HG03095 (cell line): Measurements from ENCODE around the gene TPSAB1.
"Not testable (repeated sequence)": the region's sequence is repeated elsewhere in the genome, so short reads cannot be mapped to it uniquely, and the experiment has no call there.

Source experiments
- ATAC-seq: cut with Tn5 transposase; IDR thresholded peaks from one replicate; pipeline ENCODE4 v1.9.1; 2021; ENCODE audit warnings: moderate library complexity; ENCODE audit not compliant: unreplicated experiment

The TPSAB1 gene

DNA sequence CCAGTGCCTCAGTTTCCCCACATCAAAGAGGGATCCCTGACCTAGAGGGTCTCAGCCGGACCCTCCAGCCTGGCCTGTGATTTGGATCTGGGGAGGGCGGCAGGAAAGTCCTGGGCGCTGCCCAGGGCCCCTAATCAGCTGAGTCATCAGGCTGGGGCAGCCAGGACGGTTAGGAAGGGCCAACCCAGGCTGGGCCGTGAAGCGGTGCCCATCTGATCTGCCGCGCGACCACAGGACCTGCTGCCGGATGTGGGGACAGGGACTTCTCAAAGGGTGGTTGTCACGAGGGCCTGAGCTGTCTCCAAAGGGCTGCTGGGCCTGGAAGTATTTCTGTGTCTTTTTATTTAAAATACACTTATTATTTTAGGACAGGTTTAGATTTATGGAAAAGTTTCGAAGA, 4.4 kb downstream of the TPSAB1 start:
- no peak for ATAC-seq

- ATAC-seq: no peak
These were observed 5.0 kb downstream of the TPSAB1 start for GRCh38 chr16:1245452-1246020.

- not testable (repeated sequence) for ATAC-seq
These were observed 7.5 kb downstream of the TPSAB1 start for GRCh38 chr16:1247903-1248537.

DNA sequence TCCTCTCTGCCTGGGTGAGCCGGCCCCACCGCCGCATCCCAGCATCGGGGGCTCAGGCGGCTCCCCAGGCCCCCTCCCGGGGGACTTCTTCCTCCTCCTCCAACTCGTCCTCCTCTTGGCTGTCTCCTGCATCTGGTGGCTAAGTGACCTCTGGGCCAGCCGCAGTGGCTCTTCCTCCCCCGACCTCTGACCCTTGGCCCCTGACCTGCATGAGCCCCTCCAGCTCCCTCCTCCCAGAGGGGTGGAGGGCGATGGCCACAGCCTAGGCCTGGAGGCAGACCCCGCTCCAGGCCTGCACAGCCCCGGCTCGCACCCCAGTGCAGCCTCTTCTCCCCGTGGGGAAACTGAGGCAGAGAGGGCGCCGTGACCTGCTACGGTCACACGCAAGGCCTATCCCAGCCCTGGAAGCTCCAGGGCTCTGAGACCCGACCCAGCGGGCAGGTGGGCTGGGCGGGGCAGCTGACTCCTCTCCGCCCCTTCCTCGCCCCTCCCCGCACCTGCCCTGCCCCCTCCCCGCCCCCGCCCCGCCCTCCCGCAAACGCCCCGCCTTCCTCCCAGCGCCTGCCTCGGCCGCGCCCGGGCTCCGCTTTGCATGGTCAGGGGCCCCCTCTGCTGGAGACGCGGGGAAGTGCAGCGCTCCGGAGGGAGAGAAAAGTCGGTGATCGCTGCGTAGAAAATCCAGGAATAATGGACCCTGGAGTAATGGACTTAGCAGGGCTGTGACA, 8.7 kb downstream of the TPSAB1 start:
- not testable (repeated sequence) for ATAC-seq

GRCh38 chr16:1253701-1254364, 13.3 kb downstream of the TPSAB1 start:
- not testable (repeated sequence) for ATAC-seq

DNA sequence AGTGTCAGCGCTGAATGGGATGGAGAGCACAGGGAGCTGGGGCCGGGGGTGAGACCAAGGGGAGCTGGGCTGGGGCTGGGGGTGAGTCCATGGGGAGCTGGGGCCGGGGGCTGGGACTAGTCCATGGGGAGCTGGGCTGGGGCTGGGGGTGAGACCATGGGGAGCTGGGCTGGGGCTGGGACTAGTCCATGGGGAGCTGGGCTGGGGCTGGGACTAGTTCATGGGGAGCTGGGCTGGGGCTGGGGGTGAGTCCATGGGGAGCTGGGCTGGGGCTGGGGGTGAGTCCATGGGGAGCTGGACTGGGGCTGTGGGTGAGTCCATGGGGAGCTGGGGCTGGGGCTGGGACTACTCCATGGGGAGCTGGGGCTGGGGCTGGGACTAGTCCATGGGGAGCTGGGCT, 14.3 kb downstream of the TPSAB1 start:
- not testable (repeated sequence) for ATAC-seq

DNA sequence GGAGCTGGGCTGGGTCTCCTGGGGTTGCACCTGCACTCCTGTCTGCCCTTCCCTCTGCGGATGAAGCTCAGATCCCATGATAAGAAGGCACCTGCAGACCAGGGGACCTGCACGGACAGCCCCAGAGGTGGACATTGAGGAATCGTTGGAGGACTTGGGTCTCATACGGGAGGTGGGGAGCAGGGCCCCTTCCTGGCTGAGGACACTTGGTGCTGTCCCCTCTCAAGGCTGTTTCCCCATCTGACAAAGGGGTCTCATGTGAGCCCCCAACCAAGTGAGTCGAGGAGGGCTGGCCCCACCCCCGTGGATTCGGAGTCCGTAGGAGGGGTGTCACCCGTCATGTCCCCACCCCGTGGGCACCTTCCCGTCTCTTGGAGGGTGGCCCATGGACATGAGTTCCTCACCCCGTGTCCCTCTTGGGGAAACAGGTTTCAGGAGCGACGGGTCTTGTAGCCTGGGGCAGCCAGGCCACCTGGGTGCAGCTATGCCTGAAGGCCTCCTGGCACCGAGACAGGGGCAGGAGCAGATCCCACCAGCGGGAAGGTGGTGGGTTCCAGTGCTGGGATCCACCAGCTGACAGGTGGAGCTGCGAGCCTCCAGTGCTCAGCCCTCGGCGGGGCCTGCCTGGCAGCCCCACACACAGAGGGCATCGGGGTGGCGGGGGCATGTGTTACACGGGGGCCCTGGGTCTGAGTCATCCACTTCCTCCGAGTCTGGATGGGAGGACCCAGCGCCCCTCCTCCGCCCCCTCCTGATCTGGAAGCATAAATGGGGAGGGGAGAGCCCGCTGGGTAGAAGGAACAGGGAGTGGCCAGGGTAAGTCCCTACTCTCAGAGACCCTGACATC, 15.0 kb downstream of the TPSAB1 start, which contains the start of gene TPSD1:
Gene TPSD1 (plus strand): TSS at position 794 of the 847 bp plus-strand sequence. CDS start 212 bp downstream, outside the sequence.
- not testable (repeated sequence) for ATAC-seq

DNA sequence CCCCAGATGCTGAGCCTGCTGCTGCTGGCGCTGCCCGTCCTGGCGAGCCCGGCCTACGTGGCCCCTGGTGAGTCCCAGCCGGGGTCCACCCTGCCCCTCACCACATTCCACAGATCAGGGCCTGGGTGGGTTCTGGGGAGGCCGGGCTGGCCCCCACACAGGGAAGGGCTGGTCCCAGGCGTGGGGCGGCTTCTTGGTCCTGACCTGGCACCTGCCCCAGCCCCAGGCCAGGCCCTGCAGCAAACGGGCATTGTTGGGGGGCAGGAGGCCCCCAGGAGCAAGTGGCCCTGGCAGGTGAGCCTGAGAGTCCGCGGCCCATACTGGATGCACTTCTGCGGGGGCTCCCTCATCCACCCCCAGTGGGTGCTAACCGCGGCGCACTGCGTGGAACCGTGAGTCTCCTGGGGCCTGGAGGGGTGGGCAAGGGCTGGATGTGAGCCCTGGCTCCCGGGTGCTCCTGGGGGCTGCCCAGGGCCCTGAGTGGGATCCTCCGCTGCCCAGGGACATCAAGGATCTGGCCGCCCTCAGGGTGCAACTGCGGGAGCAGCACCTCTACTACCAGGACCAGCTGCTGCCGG, 15.9 kb downstream of the TPSAB1 start:
- ATAC-seq: not testable (repeated sequence)

DNA sequence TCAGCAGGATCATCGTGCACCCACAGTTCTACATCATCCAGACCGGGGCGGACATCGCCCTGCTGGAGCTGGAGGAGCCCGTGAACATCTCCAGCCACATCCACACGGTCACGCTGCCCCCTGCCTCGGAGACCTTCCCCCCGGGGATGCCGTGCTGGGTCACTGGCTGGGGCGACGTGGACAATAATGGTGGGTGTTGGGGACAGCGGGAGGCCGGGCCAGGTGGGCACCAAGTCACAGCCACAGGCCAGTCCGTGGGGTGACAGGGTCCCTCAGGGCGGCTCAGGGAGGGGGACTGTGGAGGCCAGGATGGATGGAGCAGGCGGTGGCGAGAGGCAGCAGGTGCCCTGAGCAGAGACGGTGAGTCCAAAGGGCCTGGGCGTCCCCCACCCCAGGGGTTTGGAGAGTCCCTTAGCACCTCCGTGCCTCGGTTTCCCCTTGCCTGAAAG, 16.4 kb downstream of the TPSAB1 start:
- ATAC-seq: no peak

- ATAC-seq: no peak
These were observed 17.2 kb downstream of the TPSAB1 start for GRCh38 chr16:1257561-1258224.

GRCh38 chr16:1258225-1258600, 17.7 kb downstream of the TPSAB1 start:
- no peak for ATAC-seq

DNA sequence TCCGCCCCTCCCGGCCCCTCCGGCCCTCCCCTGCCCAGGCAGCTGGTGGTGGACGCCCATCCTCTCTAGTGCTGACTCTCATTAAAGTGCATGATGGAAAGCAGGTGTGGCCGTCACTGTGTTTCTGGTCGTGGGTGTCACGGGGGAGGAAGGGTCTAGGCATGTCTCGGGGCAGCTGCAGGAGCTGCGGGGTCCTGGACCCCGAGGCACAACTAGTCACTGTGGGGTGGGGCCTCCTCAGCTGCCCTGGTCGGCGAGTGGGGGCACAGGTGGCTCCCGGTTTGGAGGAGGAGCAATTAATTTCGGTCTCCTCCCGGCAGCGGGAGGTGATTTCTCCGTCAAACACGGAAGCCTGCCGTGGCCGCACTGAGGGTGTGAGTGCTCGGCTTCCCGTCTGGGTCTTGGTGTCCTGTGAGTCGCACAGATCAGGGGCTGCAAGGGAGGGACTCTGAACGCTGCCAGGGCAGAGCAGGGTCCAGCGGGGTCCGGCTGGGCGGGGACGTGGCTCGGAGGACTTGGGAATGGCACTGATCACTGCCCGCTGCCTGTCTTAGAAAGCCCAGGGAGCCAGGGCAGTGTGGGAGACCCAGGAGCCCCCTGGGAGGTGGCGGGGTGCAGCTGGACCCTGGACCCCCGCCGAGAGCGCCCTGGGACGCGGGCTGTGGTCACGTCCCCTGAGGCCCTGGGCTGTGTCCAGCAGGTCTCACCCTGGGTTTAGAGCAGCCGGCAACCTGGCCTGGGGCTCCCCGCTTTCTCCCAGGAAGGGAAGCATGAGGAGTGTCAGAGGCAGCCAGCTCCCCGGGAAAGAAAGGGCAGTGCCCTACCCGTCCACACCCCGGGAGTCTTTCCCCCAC, 18.6 kb downstream of the TPSAB1 start:
- no peak for ATAC-seq

GRCh38 chr16:1259760-1260068, 19.2 kb downstream of the TPSAB1 start:
- no peak for ATAC-seq

GRCh38 chr16:1260101-1260680, 19.7 kb downstream of the TPSAB1 start:
- no peak for ATAC-seq

- ATAC-seq: no peak
These were observed 20.8 kb downstream of the TPSAB1 start for GRCh38 chr16:1261131-1261892.

- no peak for ATAC-seq
These were observed 21.8 kb downstream of the TPSAB1 start for GRCh38 chr16:1262210-1262845.

- no peak for ATAC-seq
These were observed 22.3 kb downstream of the TPSAB1 start for GRCh38 chr16:1262846-1263221.
